Measurements from ENCODE around the gene ST8SIA5. TPM values are rescaled to one million over a fixed set of nuclear protein-coding genes. Genes with fewer than 3 reads are reported as not detected.

ST8SIA5 gene
- total and polyA plus RNA-seq, 2 of the 4 experiments (the other 2 are of a cell fraction) = 0.03 TPM; not detected in 1

GRCh38 chr18:46650681-46651080 lies 106.2 kb downstream of the ST8SIA5 start:
- H3K4me1 ChIP-seq (ENCODE audit: control insufficient read depth, insufficient read depth, low read length) = no peaks in the 10 kb centered on the region
- no peaks in the 10 kb centered on the region for H3K79me1 ChIP-seq (ENCODE audit: low read depth in 1 of 2, low read length in 2 of 2)
- H4K8ac ChIP-seq (ENCODE audit: low read depth in 2 of 2, low read length in 2 of 2) = no peak overlapping the region
- H3K4ac ChIP-seq (ENCODE audit: low read depth, low read length) = no peak overlapping the region
- H3K9me3 ChIP-seq (ENCODE audit: control insufficient read depth, insufficient read depth, low read length) = no peaks in the 10 kb centered on the region
- H3K14ac ChIP-seq (replicated peaks; ENCODE audit: low read depth, low read length) = no peak overlapping the region
- H3K27ac ChIP-seq (ENCODE audit: insufficient read depth, low read length) = no peak overlapping the region
- intact Hi-C loops (cut with micrococcal nuclease) (no loop called here), in situ Hi-C loops (cut with MboI; ENCODE audit: low sequenced_read_pairs) (loop anchor here (10.0 to 25.0 kb wide), 2 partner anchors 356 to 988 kb away; no protein-coding TSS in a partner anchor), dilution Hi-C loops (cut with HindIII; ENCODE audit: low sequenced_read_pairs, unreplicated experiment) (no loop called here)
- no peak overlapping the region for H2BK15ac ChIP-seq (ENCODE audit: low read depth, low read length)
- no peak overlapping the region for H2BK5ac ChIP-seq (ENCODE audit: low read depth, low read length, poor library complexity, severe bottlenecking)
- no peak overlapping the region for H2AFZ ChIP-seq (replicated peaks; ENCODE audit: low read length, poor library complexity)
- no peaks in the 10 kb centered on the region for H4K20me1 ChIP-seq (ENCODE audit: insufficient read depth, low read length)
- H3K9me1 ChIP-seq (ENCODE audit: insufficient read depth, low read length) = no peaks in the 10 kb centered on the region
- DNase-seq = no peak
- H3K36me3 ChIP-seq (ENCODE audit: control insufficient read depth, insufficient read depth, low read length) = no peaks in the 10 kb centered on the region
- WGBS, 2 experiments (ENCODE audit: extremely low coverage in 2 of 2, insufficient read length in 1 of 2) = no CpG with 5 or more reads among the region's 4 CpGs
- H3K4me3 ChIP-seq (ENCODE audit: insufficient read depth, low read depth, low read length) = no peak overlapping the region
- H2AK9ac ChIP-seq (replicated peaks; ENCODE audit: low read depth, low read length, poor library complexity) = no peak overlapping the region
- ChIA-PET CTCF (interaction anchor here (1.1 kb wide), 1 partner anchor 502 kb away, joined by 3 read pairs; no protein-coding TSS in a partner anchor), POLR2A (ENCODE audit: unreplicated experiment) (no interaction called here)
- H3K4me2 ChIP-seq (ENCODE audit: low read depth, low read length) = no peak overlapping the region
- no TSS peak for BruUV-seq (replicated peaks)
- H2BK20ac ChIP-seq (ENCODE audit: low read depth, low read length) = no peak overlapping the region
- H2BK120ac ChIP-seq (ENCODE audit: low read depth, low read length) = no peak overlapping the region
- H3K23ac ChIP-seq (ENCODE audit: low read depth, low read length) = no peak overlapping the region
- no peak overlapping the region for H3K9ac ChIP-seq (ENCODE audit: low read depth, low read length)
- H2AK5ac ChIP-seq (ENCODE audit: low read depth, low read length) = no peak overlapping the region
- H3K18ac ChIP-seq (ENCODE audit: low read depth, low read length) = no peak overlapping the region
- no peak overlapping the region for H3K56ac ChIP-seq (ENCODE audit: extremely low read depth, insufficient read depth, low read length)
- H4K91ac ChIP-seq (ENCODE audit: insufficient read depth, low read depth, low read length) = no peak overlapping the region
- no peak overlapping the region for H4K5ac ChIP-seq (ENCODE audit: low read depth, low read length)
- no peak for ATAC-seq (ENCODE audit: low read depth)
- TF ChIP-seq SMC3 (IDR thresholded peaks at IDR 0.05; ENCODE audit: low read depth, low read length) = no peak
- no peak for TF ChIP-seq FOS (IDR thresholded peaks at IDR 0.05; ENCODE audit: low read depth, low read length)
- no peak for TF ChIP-seq CHD1 (IDR thresholded peaks at IDR 0.05; ENCODE audit: low read depth, low read length)
- TF ChIP-seq MAZ (IDR thresholded peaks at IDR 0.05; ENCODE audit: borderline replicate concordance, low read depth, low read length) = no peak
- H3K27me3 ChIP-seq (ENCODE audit: control insufficient read depth, insufficient read depth, low read length) = peaks cover 17% of the 10 kb centered on the region
